ENCODE measurements around the gene UBE2J2. TPM values are rescaled to one million over a fixed set of nuclear protein-coding genes. Genes with fewer than 3 reads are reported as not detected.

The UBE2J2 gene
- total and polyA plus RNA-seq, 2 of the 4 experiments (the other 2 are of a cell fraction): 20.6 to 67.5 TPM

DNA sequence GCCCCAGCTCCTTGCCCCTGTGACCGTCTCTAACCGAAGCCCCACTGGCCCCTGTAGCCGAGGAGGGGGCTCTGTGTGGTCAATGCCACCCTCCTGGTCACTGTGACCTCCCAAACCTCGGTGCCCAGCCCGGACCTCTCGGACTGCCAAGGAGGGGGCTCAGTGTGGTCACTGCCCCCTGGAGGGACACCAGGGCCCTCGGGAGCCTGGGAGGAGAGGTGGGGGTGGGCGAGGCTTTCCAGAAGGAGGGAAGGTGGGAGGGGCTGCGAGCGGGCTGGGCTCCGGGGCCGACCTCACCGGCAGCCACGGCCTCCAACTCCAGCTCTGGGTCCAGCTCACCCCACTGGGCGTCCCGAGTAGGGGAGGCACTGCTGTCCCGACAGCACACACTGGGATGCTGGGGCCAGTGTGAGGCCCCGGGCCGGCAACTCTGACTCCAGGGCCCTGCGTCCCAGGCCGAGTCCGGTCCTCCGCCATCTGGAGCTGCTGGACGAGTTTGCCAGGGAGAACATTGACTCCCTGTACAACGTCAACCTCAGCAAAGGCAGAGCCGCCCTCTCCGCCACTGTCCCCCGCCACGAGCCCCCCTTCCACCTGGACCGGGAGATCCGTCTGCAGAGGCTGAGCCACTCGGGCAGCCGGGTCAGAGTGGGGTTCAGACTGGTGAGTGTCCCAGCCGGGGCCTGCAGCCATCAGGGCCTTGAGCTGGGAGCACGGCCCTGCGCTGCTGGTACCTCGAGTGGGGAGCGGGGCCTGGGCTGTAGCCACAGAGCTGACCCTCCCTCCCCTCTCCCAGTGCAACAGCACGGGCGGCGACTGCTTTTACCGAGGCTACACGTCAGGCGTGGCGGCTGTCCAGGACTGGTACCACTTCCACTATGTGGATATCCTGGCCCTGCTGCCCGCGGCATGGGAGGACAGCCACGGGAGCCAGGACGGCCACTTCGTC is 12.9 kb upstream of the UBE2J2 start:
- Histone ChIP-seq H3K9ac (ENCODE audit: low read depth, low read length) (no peak overlapping the region), H2BK20ac (ENCODE audit: low read depth, low read length) (no peak overlapping the region), H3K4ac (ENCODE audit: low read depth, low read length) (no peak overlapping the region), H3K4me2 (ENCODE audit: low read depth, low read length) (no peak overlapping the region), H4K8ac (ENCODE audit: low read depth in 2 of 2, low read length in 2 of 2) (no peak overlapping the region), H3K56ac (ENCODE audit: extremely low read depth, insufficient read depth, low read length) (no peak overlapping the region), H4K20me1 (ENCODE audit: insufficient read depth, low read length) (peaks cover 1% of the 10 kb centered on the region; the same call in 1 of the 2 replicates), H3K4me3 (ENCODE audit: insufficient read depth, low read depth, low read length) (no peak overlapping the region), H3K27me3 (ENCODE audit: control insufficient read depth, insufficient read depth, low read length) (no peaks in the 10 kb centered on the region), H3K14ac (replicated peaks; ENCODE audit: low read depth, low read length) (no peak overlapping the region), H2BK15ac (ENCODE audit: low read depth, low read length) (no peak overlapping the region), H3K27ac (ENCODE audit: insufficient read depth, low read length) (no peak overlapping the region), H3K23ac (ENCODE audit: low read depth, low read length) (no peak overlapping the region), H2AFZ (replicated peaks; ENCODE audit: low read length, poor library complexity) (no peak overlapping the region), H2AK5ac (ENCODE audit: low read depth, low read length) (no peak overlapping the region), H2BK5ac (ENCODE audit: low read depth, low read length, poor library complexity, severe bottlenecking) (no peak overlapping the region), H4K91ac (ENCODE audit: insufficient read depth, low read depth, low read length) (no peak overlapping the region), H3K18ac (ENCODE audit: low read depth, low read length) (no peak overlapping the region), H4K5ac (ENCODE audit: low read depth, low read length) (no peak overlapping the region), H3K79me1 (ENCODE audit: low read depth in 1 of 2, low read length in 2 of 2) (no peaks in the 10 kb centered on the region), H3K9me1 (ENCODE audit: insufficient read depth, low read length) (peaks cover 4% of the 10 kb centered on the region; the same call in 1 of the 2 replicates), H3K36me3 (ENCODE audit: control insufficient read depth, insufficient read depth, low read length) (no peaks in the 10 kb centered on the region; the same call in 1 of the 2 replicates), H2AK9ac (replicated peaks; ENCODE audit: low read depth, low read length, poor library complexity) (peak overlapping the region; percentile 42), H3K9me3 (ENCODE audit: control insufficient read depth, insufficient read depth, low read length) (no peaks in the 10 kb centered on the region), H2BK120ac (ENCODE audit: low read depth, low read length) (no peak overlapping the region), H3K4me1 (ENCODE audit: control insufficient read depth, insufficient read depth, low read length) (peaks cover 6% of the 10 kb centered on the region; the same call in 1 of the 2 replicates)
- BruUV-seq (replicated peaks): no TSS peak
- dilution Hi-C loops (cut with HindIII; ENCODE audit: low sequenced_read_pairs, unreplicated experiment): no loop called here
- intact Hi-C loops (cut with micrococcal nuclease): no loop called here
- 84% methylated on average over 8 of the region's 50 CpGs; no CpG with 5 or more reads in 1 of the 2 experiments for WGBS, 2 experiments (ENCODE audit: extremely low coverage in 2 of 2, insufficient read length in 1 of 2)
- ChIA-PET POLR2A (ENCODE audit: unreplicated experiment) (no interaction called here), CTCF (no interaction called here)
- ATAC-seq (ENCODE audit: low read depth): no peak
- no peak for DNase-seq
- in situ Hi-C loops (cut with MboI; ENCODE audit: low sequenced_read_pairs): no loop called here
- no peak for TF ChIP-seq SMC3 (IDR thresholded peaks at IDR 0.05; ENCODE audit: low read depth, low read length)
- TF ChIP-seq MXI1 (IDR thresholded peaks at IDR 0.05; ENCODE audit: borderline replicate concordance, low read depth, low read length): no peak
- TF ChIP-seq MAFK (IDR thresholded peaks at IDR 0.05; ENCODE audit: low read depth, low read length): no peak
- TF ChIP-seq RFX5 (IDR thresholded peaks at IDR 0.05; ENCODE audit: low read depth, low read length): no peak
- TF ChIP-seq CEBPB (IDR thresholded peaks at IDR 0.05; ENCODE audit: low read depth, low read length): no peak
- TF ChIP-seq FOS (IDR thresholded peaks at IDR 0.05; ENCODE audit: low read depth, low read length): no peak
- TF ChIP-seq, protein P1, sequence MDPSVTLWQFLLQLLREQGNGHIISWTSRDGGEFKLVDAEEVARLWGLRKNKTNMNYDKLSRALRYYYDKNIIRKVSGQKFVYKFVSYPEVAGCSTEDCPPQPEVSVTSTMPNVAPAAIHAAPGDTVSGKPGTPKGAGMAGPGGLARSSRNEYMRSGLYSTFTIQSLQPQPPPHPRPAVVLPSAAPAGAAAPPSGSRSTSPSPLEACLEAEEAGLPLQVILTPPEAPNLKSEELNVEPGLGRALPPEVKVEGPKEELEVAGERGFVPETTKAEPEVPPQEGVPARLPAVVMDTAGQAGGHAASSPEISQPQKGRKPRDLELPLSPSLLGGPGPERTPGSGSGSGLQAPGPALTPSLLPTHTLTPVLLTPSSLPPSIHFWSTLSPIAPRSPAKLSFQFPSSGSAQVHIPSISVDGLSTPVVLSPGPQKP (IDR thresholded peaks at IDR 0.05; ENCODE audit: borderline replicate concordance, low read depth, low read length): no peak
- no peak for TF ChIP-seq MAZ (IDR thresholded peaks at IDR 0.05; ENCODE audit: borderline replicate concordance, low read depth, low read length)
- TF ChIP-seq POLR2A (IDR thresholded peaks at IDR 0.05; ENCODE audit: low read depth, low read length): no peak
- TF ChIP-seq, protein P2, sequence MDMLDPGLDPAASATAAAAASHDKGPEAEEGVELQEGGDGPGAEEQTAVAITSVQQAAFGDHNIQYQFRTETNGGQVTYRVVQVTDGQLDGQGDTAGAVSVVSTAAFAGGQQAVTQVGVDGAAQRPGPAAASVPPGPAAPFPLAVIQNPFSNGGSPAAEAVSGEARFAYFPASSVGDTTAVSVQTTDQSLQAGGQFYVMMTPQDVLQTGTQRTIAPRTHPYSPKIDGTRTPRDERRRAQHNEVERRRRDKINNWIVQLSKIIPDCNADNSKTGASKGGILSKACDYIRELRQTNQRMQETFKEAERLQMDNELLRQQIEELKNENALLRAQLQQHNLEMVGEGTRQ (IDR thresholded peaks at IDR 0.05; ENCODE audit: low read depth, low read length): no peak
- no peak for TF ChIP-seq BHLHE40 (IDR thresholded peaks at IDR 0.05; ENCODE audit: low read depth, low read length)
- no peak for TF ChIP-seq RAD21 (IDR thresholded peaks at IDR 0.05; ENCODE audit: low read length)
- TF ChIP-seq, protein P3, sequence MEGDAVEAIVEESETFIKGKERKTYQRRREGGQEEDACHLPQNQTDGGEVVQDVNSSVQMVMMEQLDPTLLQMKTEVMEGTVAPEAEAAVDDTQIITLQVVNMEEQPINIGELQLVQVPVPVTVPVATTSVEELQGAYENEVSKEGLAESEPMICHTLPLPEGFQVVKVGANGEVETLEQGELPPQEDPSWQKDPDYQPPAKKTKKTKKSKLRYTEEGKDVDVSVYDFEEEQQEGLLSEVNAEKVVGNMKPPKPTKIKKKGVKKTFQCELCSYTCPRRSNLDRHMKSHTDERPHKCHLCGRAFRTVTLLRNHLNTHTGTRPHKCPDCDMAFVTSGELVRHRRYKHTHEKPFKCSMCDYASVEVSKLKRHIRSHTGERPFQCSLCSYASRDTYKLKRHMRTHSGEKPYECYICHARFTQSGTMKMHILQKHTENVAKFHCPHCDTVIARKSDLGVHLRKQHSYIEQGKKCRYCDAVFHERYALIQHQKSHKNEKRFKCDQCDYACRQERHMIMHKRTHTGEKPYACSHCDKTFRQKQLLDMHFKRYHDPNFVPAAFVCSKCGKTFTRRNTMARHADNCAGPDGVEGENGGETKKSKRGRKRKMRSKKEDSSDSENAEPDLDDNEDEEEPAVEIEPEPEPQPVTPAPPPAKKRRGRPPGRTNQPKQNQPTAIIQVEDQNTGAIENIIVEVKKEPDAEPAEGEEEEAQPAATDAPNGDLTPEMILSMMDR (conservative IDR thresholded peaks at IDR 0.05; ENCODE audit: low read depth, low read length): no peak
- TF ChIP-seq NFE2L2 (IDR thresholded peaks at IDR 0.05; ENCODE audit: low read depth, low read length): no peak
- no peak for TF ChIP-seq CHD1 (IDR thresholded peaks at IDR 0.05; ENCODE audit: low read depth, low read length)

All from IMR-90 (cell line).